Loucy (cell line): ENCODE data around the gene STK39.

Source experiments
- H2AFZ ChIP-seq: fragments of 200-600 bp; sonication (generic); 2 replicates; pipeline ENCODE4 v1.6.0; 2016; ENCODE audit warnings: antibody characterized with exemption, mild to moderate bottlenecking, low read length, moderate library complexity
- H3F3A ChIP-seq: fragments of 200-600 bp; 2 replicates; pipeline ENCODE4 v1.6.0; 2016; ENCODE audit warnings: antibody characterized with exemption, low read depth, mild to moderate bottlenecking
- H3K27me3 ChIP-seq: fragments of 200-600 bp; sonication (generic); 2 replicates; pipeline ENCODE4 v1.6.1; 2014; ENCODE audit warnings: low read length, mild to moderate bottlenecking; ENCODE audit not compliant: insufficient read depth, poor library complexity, severe bottlenecking
- H3K36me3 ChIP-seq: fragments of 200-600 bp; sonication (generic); 2 replicates; pipeline ENCODE4 v1.6.1; 2016; ENCODE audit warnings: low read length; ENCODE audit not compliant: insufficient read depth
- H3K4me1 ChIP-seq: fragments of 200-600 bp; sonication (generic); 2 replicates; pipeline ENCODE4 v1.5.1; 2014; ENCODE audit warnings: low read length, mild to moderate bottlenecking; ENCODE audit not compliant: insufficient read depth, poor library complexity, severe bottlenecking
- H3K4me2 ChIP-seq: fragments of 200-600 bp; sonication (generic); 2 replicates; pipeline ENCODE4 v1.6.0; 2014; ENCODE audit warnings: antibody characterized with exemption, low read length, low read depth, mild to moderate bottlenecking; ENCODE audit not compliant: poor library complexity, severe bottlenecking
- H3K4me3 ChIP-seq: fragments of 200-600 bp; sonication (generic); 2 replicates; pipeline ENCODE4 v1.5.1; 2014; ENCODE audit warnings: low read length, mild to moderate bottlenecking, mixed read lengths; ENCODE audit not compliant: poor library complexity, severe bottlenecking
- H3K79me2 ChIP-seq: fragments of 200-600 bp; sonication (generic); 2 replicates; pipeline ENCODE4 v1.6.1; 2014; ENCODE audit warnings: low read length; ENCODE audit not compliant: insufficient read depth
- H3K9ac ChIP-seq: fragments of 200-600 bp; sonication (generic); 2 replicates; pipeline ENCODE4 v1.6.0; 2014; ENCODE audit warnings: mild to moderate bottlenecking, low read depth, low read length, moderate library complexity; ENCODE audit not compliant: poor library complexity, severe bottlenecking
- H3K9me2 ChIP-seq: fragments of 200-600 bp; sonication (generic); replicated peaks from 2 replicates; pipeline ENCODE4 v1.6.1; 2016; ENCODE audit warnings: low read depth, low read length, mixed read lengths
- H3K9me3 ChIP-seq: fragments of 200-600 bp; sonication (generic); 2 replicates; pipeline ENCODE4 v1.6.1; 2014; ENCODE audit warnings: mild to moderate bottlenecking, antibody characterized with exemption, low read length, low read depth; ENCODE audit not compliant: insufficient read depth
- H4K20me1 ChIP-seq: fragments of 200-600 bp; sonication (generic); 2 replicates; pipeline ENCODE4 v1.6.0; 2014; ENCODE audit warnings: antibody characterized with exemption, low read length, mild to moderate bottlenecking; ENCODE audit not compliant: insufficient read depth, poor library complexity, severe bottlenecking
- CTCF ChIP-seq: fragments of 200-600 bp; sonication (generic); conservative IDR thresholded peaks from 2 replicates; pipeline ENCODE4 v1.5.1; 2014; ENCODE audit warnings: mild to moderate bottlenecking, antibody characterized with exemption, low read length
- EZH2phosphoT487 ChIP-seq: fragments of 200-600 bp; IDR thresholded peaks from 2 replicates; pipeline ENCODE4 v1.6.1; 2018; ENCODE audit warnings: antibody characterized with exemption, mild to moderate bottlenecking, moderate library complexity, borderline replicate concordance

Gene STK39

DNA sequence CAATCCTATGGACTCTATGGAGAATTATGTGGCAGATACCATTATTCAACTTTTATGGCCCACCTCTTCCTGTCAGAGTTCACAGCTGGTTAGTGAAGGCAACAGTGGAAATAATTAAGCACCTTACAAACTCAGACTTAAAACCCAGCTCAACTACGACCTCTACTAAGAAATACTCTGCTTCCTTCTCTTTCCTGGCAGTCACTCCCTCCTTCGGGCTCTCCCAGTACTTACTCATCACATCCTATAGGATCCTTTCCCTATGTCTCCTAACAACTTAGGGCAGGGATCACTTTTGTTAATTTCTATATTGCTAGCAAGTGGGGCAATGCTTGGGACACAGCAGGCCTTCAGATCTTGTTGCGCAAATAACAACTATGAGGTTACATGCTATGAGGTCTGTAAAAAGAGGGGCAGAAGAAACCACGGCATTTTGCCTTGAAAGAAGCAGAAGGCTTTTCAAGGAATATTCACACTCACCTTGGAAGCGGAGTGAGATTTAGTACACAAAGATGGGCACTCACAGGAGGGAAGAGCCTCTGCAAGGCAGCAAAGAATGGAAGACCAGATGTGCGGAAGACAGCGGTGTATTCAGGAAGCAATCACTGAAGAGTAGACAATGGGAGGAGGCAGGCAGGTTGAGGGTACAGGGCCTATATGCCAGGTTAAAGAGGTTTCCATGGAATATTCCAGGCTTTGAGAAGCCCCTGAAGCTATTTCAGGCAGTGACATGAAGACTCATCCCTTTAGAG lies 2.1 kb downstream of the STK39 start:
- peak; percentile 34 for TF ChIP-seq CTCF
- no peak for TF ChIP-seq EZH2phosphoT487
- H3K36me3 ChIP-seq = no peaks in the 10 kb centered on the region
- no peaks in the 10 kb centered on the region for H3F3A ChIP-seq
- peaks cover 40% of the 10 kb centered on the region for H4K20me1 ChIP-seq
- H3K4me2 ChIP-seq = peak overlapping the region; percentile 89
- peak overlapping the region; percentile 94 for H3K4me3 ChIP-seq
- no peaks in the 10 kb centered on the region for H3K9me2 ChIP-seq
- no peaks in the 10 kb centered on the region for H3K27me3 ChIP-seq
- H3K9me3 ChIP-seq = no peaks in the 10 kb centered on the region
- H3K9ac ChIP-seq = peak overlapping the region; percentile 90
- H2AFZ ChIP-seq = no peak overlapping the region
- H3K79me2 ChIP-seq = peaks cover 64% of the 10 kb centered on the region
- H3K4me1 ChIP-seq = peaks cover 54% of the 10 kb centered on the region

- peaks cover 73% of the 10 kb centered on the region for H3K79me2 ChIP-seq
- H3F3A ChIP-seq = no peaks in the 10 kb centered on the region
- H3K9ac ChIP-seq = peak overlapping the region; percentile 90
- no peaks in the 10 kb centered on the region for H3K9me2 ChIP-seq
- peaks cover 49% of the 10 kb centered on the region for H4K20me1 ChIP-seq
- no peak for TF ChIP-seq EZH2phosphoT487
- TF ChIP-seq CTCF = no peak
- H3K27me3 ChIP-seq = no peaks in the 10 kb centered on the region
- no peak overlapping the region for H2AFZ ChIP-seq
- H3K9me3 ChIP-seq = no peaks in the 10 kb centered on the region
- peak overlapping the region; percentile 89 for H3K4me2 ChIP-seq
- H3K36me3 ChIP-seq = no peaks in the 10 kb centered on the region
- H3K4me1 ChIP-seq = peaks cover 63% of the 10 kb centered on the region
- peak overlapping the region; percentile 94 for H3K4me3 ChIP-seq
These were observed 3.1 kb downstream of the STK39 start for GRCh38 chr2:168244318-168244717.

- peak overlapping the region; percentile 90 for H3K9ac ChIP-seq
- H3K36me3 ChIP-seq = no peaks in the 10 kb centered on the region
- no peaks in the 10 kb centered on the region for H3K9me2 ChIP-seq
- peaks cover 86% of the 10 kb centered on the region for H3K79me2 ChIP-seq
- no peaks in the 10 kb centered on the region for H3K27me3 ChIP-seq
- peak overlapping the region; percentile 89 for H3K4me2 ChIP-seq
- H3K4me3 ChIP-seq = peak overlapping the region; percentile 94
- TF ChIP-seq EZH2phosphoT487 (no peak), CTCF (no peak)
- H3K9me3 ChIP-seq = no peaks in the 10 kb centered on the region
- H4K20me1 ChIP-seq = peaks cover 60% of the 10 kb centered on the region
- H3K4me1 ChIP-seq = peaks cover 71% of the 10 kb centered on the region
- no peak overlapping the region for H2AFZ ChIP-seq
- no peaks in the 10 kb centered on the region for H3F3A ChIP-seq
These were observed 4.3 kb downstream of the STK39 start for GRCh38 chr2:168243061-168243460.
